Measurements from ENCODE around the gene TMEM121B.

The TMEM121B gene

GRCh38 chr22:17109976-17110375 lies 11.2 kb downstream of the TMEM121B start:
- no peak for DNase-seq

GRCh38 chr22:17109113-17109865 lies 11.9 kb downstream of the TMEM121B start:
- DNase-seq: no peak

GRCh38 chr22:17108256-17109112 lies 12.7 kb downstream of the TMEM121B start:
- no peak for DNase-seq

GRCh38 chr22:17107547-17107810 lies 13.7 kb downstream of the TMEM121B start:
- DNase-seq: no peak

GRCh38 chr22:17106785-17107546 lies 14.2 kb downstream of the TMEM121B start:
- DNase-seq: peak in 1 of 2 donors; percentile 54

- DNase-seq: no peak
These were observed 14.9 kb downstream of the TMEM121B start for GRCh38 chr22:17106161-17106784.

GRCh38 chr22:17105143-17106129 lies 15.7 kb downstream of the TMEM121B start:
- DNase-seq: no peak

- DNase-seq: no peak
These were observed 16.7 kb downstream of the TMEM121B start for GRCh38 chr22:17104336-17104935.

GRCh38 chr22:17103351-17103750 lies 17.8 kb downstream of the TMEM121B start:
- DNase-seq: no peak

GRCh38 chr22:17102297-17102667 lies 18.9 kb downstream of the TMEM121B start:
- no peak for DNase-seq

- no peak for DNase-seq
These were observed 19.5 kb downstream of the TMEM121B start for GRCh38 chr22:17101475-17102296.

GRCh38 chr22:17100621-17101020 lies 20.5 kb downstream of the TMEM121B start:
- no peak for DNase-seq

- DNase-seq: peak; percentile 36 to 37
These were observed 22.8 kb downstream of the TMEM121B start for GRCh38 chr22:17098379-17098819.

GRCh38 chr22:17097701-17098100 lies 23.5 kb downstream of the TMEM121B start:
- no peak for DNase-seq

GRCh38 chr22:17097062-17097461 lies 24.1 kb downstream of the TMEM121B start:
- DNase-seq: no peak

GRCh38 chr22:17096071-17096470 lies 25.1 kb downstream of the TMEM121B start:
- no peak for DNase-seq

- DNase-seq: no peak
These were observed 25.6 kb downstream of the TMEM121B start for GRCh38 chr22:17095538-17095937.

GRCh38 chr22:17093081-17093480 lies 28.1 kb downstream of the TMEM121B start:
- DNase-seq: no peak

- DNase-seq: no peak
These were observed 29.3 kb downstream of the TMEM121B start for GRCh38 chr22:17091851-17092250.

- DNase-seq: no peak
These were observed 30.6 kb downstream of the TMEM121B start for GRCh38 chr22:17090550-17090949.

Data from CD4-positive, alpha-beta T cell treated with Interleukin-1 beta for 1 hour (primary cell).